GM10248 (cell line): Measurements from ENCODE around the gene ASRGL1.

Source experiments
- CTCF ChIA-PET: fragments of 300-600 bp; sonication (Branson Sonifier 250); formaldehyde crosslinking; extraction: SDS; loops from one replicate; lab custom pipeline; 2021; ENCODE audit warnings: antibody characterized with exemption; lab: Yijun Ruan, JAX
- POLR2A ChIA-PET: fragments of 350-650 bp; sonication (Branson Sonifier 250); formaldehyde crosslinking; extraction: SDS; loops from one replicate; lab custom pipeline; 2020; ENCODE audit warnings: antibody characterized with exemption; lab: Yijun Ruan, JAX
- DNase-seq: peaks from one replicate; pipeline ENCODE4 v3.0.0; 2012; ENCODE audit errors: extremely low spot score
- CTCF ChIP-seq: IDR thresholded peaks from 2 replicates; pipeline ENCODE4 v1.5.1; 2012; ENCODE audit warnings: mild to moderate bottlenecking, low read depth; ENCODE audit errors: extremely low read depth, missing control alignments, control extremely low read depth

Gene ASRGL1

GRCh38 chr11:62404901-62405300 is 67.7 kb downstream of the ASRGL1 start:
- TF ChIP-seq CTCF, result no peak
- ChIA-PET CTCF (interaction anchor here (1.6 to 1.7 kb wide), 2 partner anchors 9 to 10 kb away, joined by 10 to 16 read pairs; no protein-coding TSS in a partner anchor), POLR2A (no interaction called here)
- DNase-seq, result no peak

- CTCF ChIA-PET, result interaction anchor here (1.1 to 1.6 kb wide), 5 partner anchors 10 to 136 kb away, joined by 3 to 10 read pairs (median 4); no protein-coding TSS in a partner anchor
- no peak for DNase-seq
- POLR2A ChIA-PET, result no interaction called here
- no peak for TF ChIP-seq CTCF
Observed at GRCh38 chr11:62406034-62406433, 68.8 kb downstream of the ASRGL1 start.

GRCh38 chr11:62409831-62410230 is 72.6 kb downstream of the ASRGL1 start:
- no peak for TF ChIP-seq CTCF
- CTCF ChIA-PET, result interaction anchor here (1.0 to 3.3 kb wide), 2 partner anchors 15 kb away, joined by 5 to 12 read pairs; no protein-coding TSS in a partner anchor
- POLR2A ChIA-PET, result no interaction called here
- no peak for DNase-seq

- POLR2A ChIA-PET, result no interaction called here
- no peak for DNase-seq
- CTCF ChIA-PET, result interaction anchor here (1.3 to 3.3 kb wide), 3 partner anchors 14 to 148 kb away, joined by 4 to 12 read pairs (median 7); no protein-coding TSS in a partner anchor
- no peak for TF ChIP-seq CTCF
Observed at GRCh38 chr11:62410972-62411371, 73.7 kb downstream of the ASRGL1 start.

GRCh38 chr11:62411524-62411923 is 74.3 kb downstream of the ASRGL1 start:
- CTCF ChIA-PET, result interaction anchor here (1.3 to 3.3 kb wide), 3 partner anchors 13 to 148 kb away, joined by 4 to 12 read pairs (median 7); no protein-coding TSS in a partner anchor
- DNase-seq, result no peak
- TF ChIP-seq CTCF, result no peak
- POLR2A ChIA-PET, result no interaction called here

- DNase-seq, result no peak
- ChIA-PET POLR2A (no interaction called here), CTCF (interaction anchor here (0.8 to 1.5 kb wide), 2 partner anchors 18 to 32 kb away, joined by 4 read pairs; no protein-coding TSS in a partner anchor)
- no peak for TF ChIP-seq CTCF
Observed at GRCh38 chr11:62413060-62413696, 75.9 kb downstream of the ASRGL1 start.
